ENCODE data around the gene CRTC3. TPM values are rescaled to one million over a fixed set of nuclear protein-coding genes. Genes with fewer than 3 reads are reported as not detected.

The CRTC3 gene
- total RNA-seq, 1 experiment from 2014 or later, result 3.9 TPM

GRCh38 chr15:90617668-90618097 lies 88.0 kb downstream of the CRTC3 start:
- H3K36me3 Mint-ChIP-seq (ENCODE audit: insufficient read depth in 1 of 3, low read depth in 3 of 3), result no peaks in the 10 kb centered on the region
- peaks cover 9 to 23% of the 10 kb centered on the region in 2 experiments for H3K4me1 Mint-ChIP-seq
- Histone ChIP-seq H3K79me1 (ENCODE audit: insufficient read depth, low read depth, low read length, poor library complexity, severe bottlenecking) (no peaks in the 10 kb centered on the region), H3K27ac (ENCODE audit: insufficient read length, low read depth, low read length) (no peak overlapping the region), H2AK5ac (ENCODE audit: insufficient read length, low read length) (no peak overlapping the region), H2BK120ac (ENCODE audit: low read depth, low read length, poor library complexity, severe bottlenecking) (no peak overlapping the region), H2BK20ac (ENCODE audit: low read depth, low read length, poor library complexity, severe bottlenecking) (no peak overlapping the region), H4K20me1 (ENCODE audit: control insufficient read depth, insufficient read depth, insufficient read length) (no peaks in the 10 kb centered on the region), H3K23ac (ENCODE audit: insufficient read length, low read depth, low read length) (no peak overlapping the region), H2AFZ (ENCODE audit: low read length) (no peak overlapping the region), H3K9me3 (ENCODE audit: control insufficient read depth, low read depth, low read length) (no peaks in the 10 kb centered on the region), H3T11ph (ENCODE audit: low read length) (no peak overlapping the region), H2BK12ac (ENCODE audit: insufficient read length, low read depth, low read length) (no peak overlapping the region), H3K18ac (ENCODE audit: insufficient read length, low read depth, low read length) (no peak overlapping the region), H2BK5ac (ENCODE audit: insufficient read length, low read length) (no peak overlapping the region), H3K79me2 (ENCODE audit: insufficient read depth, low read length) (no peaks in the 10 kb centered on the region), H3K14ac (ENCODE audit: insufficient read depth, low read length) (no peak overlapping the region), H3K27me3 (ENCODE audit: insufficient read depth, low read length) (no peaks in the 10 kb centered on the region), H4K91ac (ENCODE audit: insufficient read length, low read depth, low read length) (no peak overlapping the region), H4K8ac (replicated peaks; ENCODE audit: insufficient read length, low read depth, low read length) (no peak overlapping the region), H3K4ac (ENCODE audit: low read depth, low read length) (no peak overlapping the region), H3K56ac (ENCODE audit: insufficient read length, low read depth, low read length) (no peak overlapping the region), H3K4me2 (ENCODE audit: insufficient read depth, insufficient read length, low read length) (no peak overlapping the region), H2BK15ac (ENCODE audit: low read depth, low read length) (no peak overlapping the region), H3K23me2 (ENCODE audit: insufficient read length, low read depth, low read length, poor library complexity, severe bottlenecking) (no peaks in the 10 kb centered on the region), H3K4me1 (ENCODE audit: insufficient read depth, low read length) (no peaks in the 10 kb centered on the region), H3K9ac (ENCODE audit: extremely low read depth, insufficient read length, low read length) (no peak overlapping the region), H4K5ac (ENCODE audit: insufficient read length, low read depth, low read length) (no peak overlapping the region)
- DNase-seq, result no peak
- no CpG with 5 or more reads among the region's 7 CpGs for WGBS (ENCODE audit: extremely low coverage, insufficient read length, low lambda C conversion rate)
- no peaks in the 10 kb centered on the region for H3K27me3 Mint-ChIP-seq (ENCODE audit: low read depth)
- TF ChIP-seq CTCF (conservative IDR thresholded peaks at IDR 0.05), result no peak
- peak overlapping the region in 2 of 3 experiments; percentile 3 to 82; a peak in 3 of 7 replicates for H3K27ac Mint-ChIP-seq
- no peak overlapping the region for H3K4me3 Mint-ChIP-seq
- no peaks in the 10 kb centered on the region for H3K9me3 Mint-ChIP-seq
